OCI-LY1 (cell line): ENCODE data around the gene PELO.

ENCODE experiments used
- H2AFZ ChIP-seq: fragments of 200-600 bp; sonication (generic), shearing (Covaris generic); 2 replicates; pipeline ENCODE4 v1.6.0; 2014; ENCODE audit warnings: antibody characterized with exemption, mild to moderate bottlenecking, low read length
- H3F3A ChIP-seq: fragments of 200-600 bp; sonication (generic), shearing (Covaris generic); 2 replicates; pipeline ENCODE4 v1.6.0; 2014; ENCODE audit warnings: mild to moderate bottlenecking, antibody characterized with exemption, low read length, moderate library complexity; ENCODE audit not compliant: insufficient read depth
- H3K27ac ChIP-seq: fragments of 200-600 bp; sonication (generic); 2 replicates; pipeline ENCODE4 v1.5.1; 2014; ENCODE audit warnings: low read length, mixed run types, mild to moderate bottlenecking, low read depth; ENCODE audit not compliant: poor library complexity, severe bottlenecking
- H3K27me3 ChIP-seq: fragments of 200-600 bp; sonication (generic); 2 replicates; pipeline ENCODE4 v1.6.0; 2014; ENCODE audit warnings: antibody characterized with exemption, mild to moderate bottlenecking, low read length, moderate library complexity; ENCODE audit not compliant: insufficient read depth
- H3K36me3 ChIP-seq: fragments of 200-600 bp; sonication (generic); 2 replicates; pipeline ENCODE4 v1.6.1; 2014; ENCODE audit warnings: mild to moderate bottlenecking, antibody characterized with exemption, low read length, moderate library complexity, mixed read lengths; ENCODE audit not compliant: insufficient read depth
- H3K4me1 ChIP-seq: fragments of 200-600 bp; sonication (generic); 2 replicates; pipeline ENCODE4 v1.5.1; 2014; ENCODE audit warnings: mild to moderate bottlenecking, low read length, moderate library complexity; ENCODE audit not compliant: insufficient read depth, severe bottlenecking
- H3K4me2 ChIP-seq: fragments of 200-600 bp; sonication (generic), shearing (Covaris generic); 2 replicates; pipeline ENCODE4 v1.6.1; 2014; ENCODE audit warnings: low read length
- H3K4me3 ChIP-seq: fragments of 200-600 bp; sonication (generic); 2 replicates; pipeline ENCODE4 v1.5.1; 2014; ENCODE audit warnings: low read length, low read depth, mild to moderate bottlenecking, mixed read lengths; ENCODE audit not compliant: poor library complexity, severe bottlenecking
- H3K79me2 ChIP-seq: fragments of 200-600 bp; shearing (Covaris generic); 2 replicates; pipeline ENCODE4 v1.6.1; 2016; ENCODE audit warnings: mixed run types, low read length, mixed read lengths; ENCODE audit not compliant: insufficient read depth
- H3K9ac ChIP-seq: fragments of 200-600 bp; sonication (generic), shearing (Covaris generic); 2 replicates; pipeline ENCODE4 v1.6.1; 2014; ENCODE audit warnings: mild to moderate bottlenecking, low read length, mixed read lengths
- H3K9me2 ChIP-seq: fragments of 200-600 bp; sonication (generic), shearing (Covaris generic); 2 replicates; pipeline ENCODE4 v1.6.1; 2014; ENCODE audit warnings: low read depth, mild to moderate bottlenecking, low read length, mixed read lengths
- H3K9me3 ChIP-seq: fragments of 200-600 bp; shearing (Covaris generic); 2 replicates; pipeline ENCODE4 v1.6.1; 2014; ENCODE audit warnings: low read length, mixed read lengths
- H4K20me1 ChIP-seq: fragments of 200-600 bp; sonication (generic), shearing (Covaris generic); 2 replicates; pipeline ENCODE4 v1.6.0; 2016; ENCODE audit warnings: mild to moderate bottlenecking, low read length; ENCODE audit not compliant: insufficient read depth
- CTCF ChIP-seq: fragments of 200-600 bp; sonication (generic), shearing (Covaris generic); IDR thresholded peaks from 2 replicates; pipeline ENCODE4 v1.5.1; 2017; ENCODE audit warnings: mild to moderate bottlenecking, antibody characterized with exemption, low read length, moderate library complexity, mixed read lengths
- EZH2 ChIP-seq: fragments of 200-600 bp; sonication (generic), shearing (Covaris generic); IDR thresholded peaks from 2 replicates; pipeline ENCODE4 v1.8.0; 2017; ENCODE audit warnings: borderline replicate concordance, mixed run types, mild to moderate bottlenecking, antibody characterized with exemption, low read length, moderate library complexity, mixed read lengths

Gene PELO

DNA sequence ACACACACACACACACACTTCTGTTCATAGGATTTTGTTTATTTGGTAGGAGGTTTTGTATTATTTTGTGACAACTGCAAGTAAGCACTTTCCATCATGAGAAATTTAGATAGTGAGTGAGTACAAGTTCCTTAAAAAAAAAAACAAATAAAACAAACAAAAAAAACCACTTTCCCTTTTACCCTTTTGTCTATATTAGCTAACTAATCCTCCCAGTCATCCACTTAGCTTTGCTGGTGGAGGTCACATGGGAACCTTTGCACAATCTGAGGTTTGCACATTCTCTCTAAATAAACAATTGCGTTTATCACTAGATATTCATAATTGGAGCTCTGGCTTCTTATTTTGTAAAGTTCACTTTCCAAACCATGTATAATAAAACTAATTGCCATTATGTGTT, 6.8 kb downstream of the PELO start:
- Histone ChIP-seq H3K9me2 (no peaks in the 10 kb centered on the region), H3F3A (no peaks in the 10 kb centered on the region), H3K4me1 (peaks cover 12% of the 10 kb centered on the region), H2AFZ (no peak overlapping the region), H3K9ac (no peak overlapping the region), H3K4me3 (no peak overlapping the region), H3K36me3 (no peaks in the 10 kb centered on the region), H3K27ac (no peak overlapping the region), H3K9me3 (no peaks in the 10 kb centered on the region), H3K27me3 (no peaks in the 10 kb centered on the region), H3K79me2 (no peaks in the 10 kb centered on the region), H4K20me1 (no peaks in the 10 kb centered on the region), H3K4me2 (no peak overlapping the region)
- no peak for TF ChIP-seq CTCF
- no peak for TF ChIP-seq EZH2

DNA sequence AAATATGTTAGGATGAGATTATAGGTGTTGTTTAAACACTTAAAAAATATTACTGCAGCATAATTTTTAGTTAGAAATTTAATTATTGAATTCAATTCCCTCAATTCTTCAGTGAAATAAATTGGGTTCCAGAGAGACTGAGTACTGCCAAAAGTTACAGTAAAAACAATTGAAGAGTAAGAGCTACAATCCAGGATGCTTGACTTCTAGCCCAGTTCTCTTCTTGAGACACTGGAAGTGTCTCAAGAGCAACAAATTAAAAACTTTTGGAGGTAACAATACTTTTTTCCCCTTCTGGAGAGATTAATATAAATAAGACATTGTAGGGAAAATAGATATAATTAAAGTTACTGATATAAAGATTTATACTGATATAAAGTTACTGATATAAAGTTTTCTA, 8.3 kb downstream of the PELO start:
- Histone ChIP-seq H3K9ac (no peak overlapping the region), H3K27me3 (no peaks in the 10 kb centered on the region), H3K36me3 (no peaks in the 10 kb centered on the region), H3K4me1 (peaks cover 14% of the 10 kb centered on the region), H3K27ac (no peak overlapping the region), H3K9me3 (no peaks in the 10 kb centered on the region), H4K20me1 (no peaks in the 10 kb centered on the region), H3K9me2 (no peaks in the 10 kb centered on the region), H3F3A (no peaks in the 10 kb centered on the region), H3K79me2 (peaks cover 9% of the 10 kb centered on the region), H3K4me3 (no peak overlapping the region), H2AFZ (no peak overlapping the region), H3K4me2 (no peak overlapping the region)
- TF ChIP-seq CTCF (no peak), EZH2 (no peak)

DNA sequence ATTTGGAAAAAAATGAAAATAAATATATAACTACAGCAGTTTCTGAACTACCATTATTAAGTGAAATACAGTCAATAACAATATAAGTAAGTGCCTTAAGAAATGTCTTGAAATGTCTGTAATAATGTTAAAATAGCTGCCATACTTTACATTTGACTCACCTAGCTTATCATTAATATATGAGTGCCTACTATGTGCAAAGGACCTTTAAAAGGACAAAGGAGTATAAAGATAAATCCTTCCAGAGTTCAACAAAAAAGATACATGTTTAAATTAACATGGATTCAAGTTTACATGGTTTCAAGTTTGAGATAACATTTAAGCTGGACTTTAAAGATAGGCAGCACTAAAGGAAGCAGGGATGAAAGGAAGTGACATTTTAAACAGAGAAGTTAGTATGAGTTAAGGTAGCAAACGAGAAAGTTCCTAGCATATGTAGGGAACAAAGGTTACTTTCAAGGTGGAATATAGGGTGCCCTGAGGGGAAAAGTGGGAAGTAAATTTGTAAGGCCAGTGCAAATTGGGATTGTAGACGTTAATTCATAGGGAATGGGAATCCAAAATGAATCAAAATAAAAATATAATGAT, 8.9 kb downstream of the PELO start:
- H2AFZ ChIP-seq = no peak overlapping the region
- no peaks in the 10 kb centered on the region for H4K20me1 ChIP-seq
- no peak overlapping the region for H3K9ac ChIP-seq
- H3K27ac ChIP-seq = no peak overlapping the region
- peaks cover 15% of the 10 kb centered on the region for H3K79me2 ChIP-seq
- peaks cover 4% of the 10 kb centered on the region for H3K36me3 ChIP-seq
- no peak overlapping the region for H3K4me3 ChIP-seq
- H3K9me2 ChIP-seq = no peaks in the 10 kb centered on the region
- H3F3A ChIP-seq = no peaks in the 10 kb centered on the region
- no peaks in the 10 kb centered on the region for H3K27me3 ChIP-seq
- no peak overlapping the region for H3K4me2 ChIP-seq
- no peaks in the 10 kb centered on the region for H3K9me3 ChIP-seq
- H3K4me1 ChIP-seq = peaks cover 20% of the 10 kb centered on the region
- TF ChIP-seq EZH2 = no peak
- TF ChIP-seq CTCF = no peak
